ENCODE results near the gene PCDHGB7.
"Not testable (repeated sequence)": the region's sequence is repeated elsewhere in the genome, so short reads cannot be mapped to it uniquely, and the experiment has no call there.

The PCDHGB7 gene

GRCh38 chr5:141417494-141418172 lies at the start of gene PCDHGB7:
Gene PCDHGB7, plus strand, starts transcription at chr5:141417677. Its CDS starts 183 bp downstream, at chr5:141417860.
- not testable (repeated sequence) for H3F3A ChIP-seq (ENCODE audit: control insufficient read depth, insufficient read depth); H3K9me2 ChIP-seq (replicated peaks; ENCODE audit: control insufficient read depth, low read length); H4K20me1 ChIP-seq (ENCODE audit: control insufficient read depth, insufficient read depth, low read depth, low read length); H3K27me3 ChIP-seq (ENCODE audit: control insufficient read depth, low read length); H3K27ac ChIP-seq (ENCODE audit: low read depth, low read length); H3K4me3 ChIP-seq (ENCODE audit: low read length); H3K4me1 ChIP-seq (ENCODE audit: control insufficient read depth, low read length); H3K79me2 ChIP-seq (ENCODE audit: control insufficient read depth, low read length); H3K4me2 ChIP-seq (ENCODE audit: low read length)
- Histone ChIP-seq H3K36me3 (ENCODE audit: control insufficient read depth, low read length) (peaks cover 19% of the 10 kb centered on the region), H3K9me3 (ENCODE audit: control insufficient read depth, insufficient read depth, low read length) (peaks cover 45% of the 10 kb centered on the region; the same call in 1 of the 2 replicates)

- no peak for TF ChIP-seq EZH2phosphoT487 (IDR thresholded peaks at IDR 0.05; ENCODE audit: borderline replicate concordance, low read length)
- TF ChIP-seq, protein P1, sequence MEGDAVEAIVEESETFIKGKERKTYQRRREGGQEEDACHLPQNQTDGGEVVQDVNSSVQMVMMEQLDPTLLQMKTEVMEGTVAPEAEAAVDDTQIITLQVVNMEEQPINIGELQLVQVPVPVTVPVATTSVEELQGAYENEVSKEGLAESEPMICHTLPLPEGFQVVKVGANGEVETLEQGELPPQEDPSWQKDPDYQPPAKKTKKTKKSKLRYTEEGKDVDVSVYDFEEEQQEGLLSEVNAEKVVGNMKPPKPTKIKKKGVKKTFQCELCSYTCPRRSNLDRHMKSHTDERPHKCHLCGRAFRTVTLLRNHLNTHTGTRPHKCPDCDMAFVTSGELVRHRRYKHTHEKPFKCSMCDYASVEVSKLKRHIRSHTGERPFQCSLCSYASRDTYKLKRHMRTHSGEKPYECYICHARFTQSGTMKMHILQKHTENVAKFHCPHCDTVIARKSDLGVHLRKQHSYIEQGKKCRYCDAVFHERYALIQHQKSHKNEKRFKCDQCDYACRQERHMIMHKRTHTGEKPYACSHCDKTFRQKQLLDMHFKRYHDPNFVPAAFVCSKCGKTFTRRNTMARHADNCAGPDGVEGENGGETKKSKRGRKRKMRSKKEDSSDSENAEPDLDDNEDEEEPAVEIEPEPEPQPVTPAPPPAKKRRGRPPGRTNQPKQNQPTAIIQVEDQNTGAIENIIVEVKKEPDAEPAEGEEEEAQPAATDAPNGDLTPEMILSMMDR (IDR thresholded peaks at IDR 0.05; ENCODE audit: low read depth, low read length, poor library complexity, severe bottlenecking): peak; percentile 72
- Histone ChIP-seq H3K4me3 (ENCODE audit: low read length) (peak within 1 kb of the TSS; percentile 73), H3K27me3 (ENCODE audit: control insufficient read depth, low read length) (no peaks in the 10 kb centered on the region), H3K79me2 (ENCODE audit: control insufficient read depth, low read length) (peaks cover 37% of the 10 kb centered on the region), H3K36me3 (ENCODE audit: control insufficient read depth, low read length) (peaks cover 64% of the 10 kb centered on the region), H4K20me1 (ENCODE audit: control insufficient read depth, insufficient read depth, low read depth, low read length) (no peaks in the 10 kb centered on the region), H3K27ac (ENCODE audit: low read depth, low read length) (no peak within 1 kb of the TSS; the same call in 1 of the 2 replicates), H3K9me3 (ENCODE audit: control insufficient read depth, insufficient read depth, low read length) (peaks cover 59% of the 10 kb centered on the region), H3K9me2 (replicated peaks; ENCODE audit: control insufficient read depth, low read length) (no peaks in the 10 kb centered on the region), H3K4me1 (ENCODE audit: control insufficient read depth, low read length) (peaks cover 17% of the 10 kb centered on the region), H3K4me2 (ENCODE audit: low read length) (peak within 1 kb of the TSS; percentile 64), H3F3A (ENCODE audit: control insufficient read depth, insufficient read depth) (0 out of 2 replicates have a peak, but pooled peaks cover 3% of the 10 kb centered on the region)
These were observed 47.3 kb upstream of the PCDHGB7 start, which contains the start of gene PCDHGB3 for GRCh38 chr5:141369994-141370848. Gene PCDHGB3, plus strand, starts transcription at chr5:141370242. Its CDS starts 153 bp downstream, at chr5:141370395.

DNA sequence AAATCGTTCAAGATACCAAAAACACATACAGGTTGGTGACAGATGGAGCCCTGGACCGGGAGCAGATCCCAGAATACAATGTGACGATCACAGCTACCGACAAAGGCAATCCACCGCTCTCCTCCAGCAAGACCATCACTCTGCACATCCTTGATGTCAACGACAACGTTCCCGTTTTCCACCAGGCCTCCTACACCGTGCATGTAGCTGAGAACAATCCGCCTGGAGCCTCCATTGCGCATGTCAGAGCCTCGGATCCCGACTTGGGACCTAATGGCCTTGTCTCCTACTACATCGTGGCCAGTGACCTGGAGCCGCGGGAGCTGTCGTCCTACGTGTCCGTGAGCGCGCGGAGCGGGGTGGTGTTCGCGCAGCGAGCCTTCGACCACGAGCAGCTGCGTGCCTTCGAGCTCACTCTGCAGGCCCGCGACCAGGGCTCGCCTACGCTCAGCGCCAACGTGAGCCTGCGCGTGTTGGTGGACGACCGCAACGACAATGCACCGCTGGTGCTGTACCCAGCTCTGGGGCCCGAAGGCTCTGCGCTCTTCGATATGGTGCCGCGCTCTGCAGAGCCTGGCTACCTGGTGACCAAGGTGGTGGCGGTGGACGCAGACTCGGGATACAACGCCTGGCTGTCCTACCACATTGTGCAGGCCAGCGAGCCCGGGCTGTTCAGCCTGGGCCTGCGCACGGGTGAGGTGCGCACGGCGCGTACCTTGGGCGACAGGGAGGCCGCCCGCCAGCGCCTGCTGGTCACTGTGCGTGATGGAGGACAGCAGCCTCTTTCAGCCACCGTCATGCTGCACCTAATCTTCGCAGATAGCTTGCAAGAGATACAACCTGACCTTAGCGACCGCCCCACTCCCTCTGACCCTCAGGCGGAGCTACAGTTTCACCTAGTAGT lies 45.7 kb upstream of the PCDHGB7 start:
- no peaks in the 10 kb centered on the region for H4K20me1 ChIP-seq (ENCODE audit: control insufficient read depth, insufficient read depth, low read depth, low read length)
- H3K4me2 ChIP-seq (ENCODE audit: low read length): no peak overlapping the region
- H3K79me2 ChIP-seq (ENCODE audit: control insufficient read depth, low read length): peaks cover 31% of the 10 kb centered on the region
- H3K36me3 ChIP-seq (ENCODE audit: control insufficient read depth, low read length): peaks cover 53% of the 10 kb centered on the region
- peaks cover 55% of the 10 kb centered on the region for H3K9me3 ChIP-seq (ENCODE audit: control insufficient read depth, insufficient read depth, low read length)
- H3K9me2 ChIP-seq (replicated peaks; ENCODE audit: control insufficient read depth, low read length): no peaks in the 10 kb centered on the region
- no peak overlapping the region for H3K4me3 ChIP-seq (ENCODE audit: low read length)
- 0 out of 2 replicates have a peak, but pooled peaks cover 3% of the 10 kb centered on the region for H3F3A ChIP-seq (ENCODE audit: control insufficient read depth, insufficient read depth)
- H3K4me1 ChIP-seq (ENCODE audit: control insufficient read depth, low read length): peaks cover 17% of the 10 kb centered on the region
- no peak overlapping the region for H3K27ac ChIP-seq (ENCODE audit: low read depth, low read length)
- no peak for TF ChIP-seq EZH2phosphoT487 (IDR thresholded peaks at IDR 0.05; ENCODE audit: borderline replicate concordance, low read length)
- TF ChIP-seq, protein P1 (IDR thresholded peaks at IDR 0.05; ENCODE audit: low read depth, low read length, poor library complexity, severe bottlenecking): no peak
- no peaks in the 10 kb centered on the region for H3K27me3 ChIP-seq (ENCODE audit: control insufficient read depth, low read length)

Data from DOHH2 (cell line).